K562 (cell line): ENCODE measurements around the gene FBXW10. TPM values are rescaled to one million over a fixed set of nuclear protein-coding genes. Genes with fewer than 3 reads are reported as not detected.
"Not testable (repeated sequence)": the region's sequence is repeated elsewhere in the genome, so short reads cannot be mapped to it uniquely, and the experiment has no call there.

Source experiments
- ATF1 ChIP-seq, 2 experiments: fragments of 450-650 bp in 1 of 2; IDR thresholded peaks; 2 replicates each; pipeline ENCODE4 v1.6.1; 2016; ENCODE audit warnings: missing compliant biosample characterization in 1 of 2, missing genetic modification characterization in 1 of 2
- CBFA2T2 ChIP-seq: fragments of 450-650 bp; conservative IDR thresholded peaks from 2 replicates; pipeline ENCODE4 v1.6.1; 2017; ENCODE audit warnings: mild to moderate bottlenecking
- CBFA2T3 ChIP-seq: fragments of 450-650 bp; IDR thresholded peaks from 2 replicates; pipeline ENCODE4 v1.6.1; 2017
- KLF6 ChIP-seq: fragments of 250-450 bp; sonication (Bioruptor Pico); IDR thresholded peaks from 2 replicates; pipeline ENCODE4 v1.4.0; 2020; ENCODE audit warnings: mild to moderate bottlenecking, moderate library complexity, borderline replicate concordance
- PTTG1 ChIP-seq: fragments of 450-650 bp; IDR thresholded peaks from 2 replicates; pipeline ENCODE4 v1.6.1; 2016; ENCODE audit warnings: low read depth, mild to moderate bottlenecking, missing genetic modification characterization, missing compliant biosample characterization
- RCOR1 ChIP-seq, 2 experiments: IDR thresholded peaks; 2 replicates each; pipeline ENCODE4 v1.6.1; 2012; ENCODE audit warnings: low read depth in 2 of 2, low read length in 2 of 2, borderline replicate concordance in 1 of 2, improper control_type of control experiment in 1 of 2
- SOX6 ChIP-seq: fragments of 450-650 bp; IDR thresholded peaks from 2 replicates; pipeline ENCODE4 v1.6.1; 2014; ENCODE audit warnings: mild to moderate bottlenecking
- TCFL5 ChIP-seq: fragments of 250-450 bp; sonication (Bioruptor Pico); conservative IDR thresholded peaks from 2 replicates; pipeline ENCODE4 v1.6.1; 2021; ENCODE audit warnings: mild to moderate bottlenecking, moderate library complexity, matching md5 sums
- TEAD1 ChIP-seq, 2 experiments: fragments of 450-650 bp in 1 of 2; sonication (generic) in 1 of 2; formaldehyde crosslinking; IDR thresholded peaks; 2 replicates each; pipeline versions ENCODE4 v1.4.0 to v1.8.0; 2020 to 2022; ENCODE audit warnings: mild to moderate bottlenecking in 2 of 2, missing genetic modification reagents in 1 of 2
- ZFX ChIP-seq: sonication (generic); formaldehyde crosslinking; IDR thresholded peaks from 2 replicates; pipeline ENCODE4 v1.8.0; 2022; ENCODE audit warnings: mild to moderate bottlenecking, missing genetic modification reagents, moderate library complexity
- ZNF445 ChIP-seq: fragments of 250-450 bp; sonication (Bioruptor Pico); IDR thresholded peaks from 2 replicates; pipeline ENCODE4 v1.4.0; 2020; ENCODE audit warnings: low read depth, mild to moderate bottlenecking, moderate library complexity
- ZNF707 ChIP-seq: fragments of 250-450 bp; sonication (Bioruptor Pico); conservative IDR thresholded peaks from 2 replicates; pipeline ENCODE4 v1.8.0; 2022; ENCODE audit warnings: inconsistent platforms, mild to moderate bottlenecking, moderate library complexity
- ZNF76 ChIP-seq: fragments of 250-450 bp; sonication (Bioruptor Pico); IDR thresholded peaks from 2 replicates; pipeline ENCODE4 v1.4.0; 2020; ENCODE audit warnings: mild to moderate bottlenecking, moderate library complexity, borderline replicate concordance
- polyA plus RNA-seq, 8 experiments: library from polyadenylated mRNA; depleted of rRNA in 4 of 8; stranded (reverse) in 5 of 8; unstranded in 3 of 8; fragments of >200 nt; fragmentation: Nextera tagmentation in 2 of 8; fragmentation: Illumina TruSeq in 1 of 8; extraction: Ambion mirVana in 2 of 8; extraction: Trizol in 1 of 8; gene quantifications; 2 replicates each; pipeline versions ENCODE4 v1.2.1 to v1.2.3, GENCODE V29; 2011 to 2014; ENCODE audit warnings: inconsistent platforms in 1 of 8, missing spikeins in 1 of 8
- total RNA-seq, 7 experiments: library from RNA; depleted of rRNA in 6 of 7; stranded (reverse); fragments of >200 nt in 6 of 7; fragmentation: Illumina TruSeq in 2 of 7; extraction: Trizol in 2 of 7; gene quantifications; 2 replicates each; pipeline versions ENCODE4 v1.2.1 to v1.2.3, GENCODE V29; 2011 to 2021; ENCODE audit warnings: low replicate concordance in 1 of 7
- TF ChIP-seq, protein P1 (sequence below): fragments of 250-450 bp; sonication (Bioruptor Pico); IDR thresholded peaks from 2 replicates; pipeline ENCODE4 v1.4.0; 2020; ENCODE audit warnings: mild to moderate bottlenecking, moderate library complexity
- TF ChIP-seq, protein P2 (sequence below): fragments of 250-450 bp; sonication (Bioruptor Pico); IDR thresholded peaks from 2 replicates; pipeline ENCODE4 v1.4.0; 2020; ENCODE audit warnings: mild to moderate bottlenecking
- TF ChIP-seq, protein P3 (sequence below): fragments of 250-450 bp; sonication (Bioruptor Pico); IDR thresholded peaks from 2 replicates; pipeline ENCODE4 v1.8.0; 2022; ENCODE audit warnings: moderate library complexity, mild to moderate bottlenecking, inconsistent platforms

FBXW10 gene
- total and polyA plus RNA-seq, 9 of the 15 experiments (the other 6 are each of a cell fraction or from before 2014, with no cell fraction given): not detected

DNA sequence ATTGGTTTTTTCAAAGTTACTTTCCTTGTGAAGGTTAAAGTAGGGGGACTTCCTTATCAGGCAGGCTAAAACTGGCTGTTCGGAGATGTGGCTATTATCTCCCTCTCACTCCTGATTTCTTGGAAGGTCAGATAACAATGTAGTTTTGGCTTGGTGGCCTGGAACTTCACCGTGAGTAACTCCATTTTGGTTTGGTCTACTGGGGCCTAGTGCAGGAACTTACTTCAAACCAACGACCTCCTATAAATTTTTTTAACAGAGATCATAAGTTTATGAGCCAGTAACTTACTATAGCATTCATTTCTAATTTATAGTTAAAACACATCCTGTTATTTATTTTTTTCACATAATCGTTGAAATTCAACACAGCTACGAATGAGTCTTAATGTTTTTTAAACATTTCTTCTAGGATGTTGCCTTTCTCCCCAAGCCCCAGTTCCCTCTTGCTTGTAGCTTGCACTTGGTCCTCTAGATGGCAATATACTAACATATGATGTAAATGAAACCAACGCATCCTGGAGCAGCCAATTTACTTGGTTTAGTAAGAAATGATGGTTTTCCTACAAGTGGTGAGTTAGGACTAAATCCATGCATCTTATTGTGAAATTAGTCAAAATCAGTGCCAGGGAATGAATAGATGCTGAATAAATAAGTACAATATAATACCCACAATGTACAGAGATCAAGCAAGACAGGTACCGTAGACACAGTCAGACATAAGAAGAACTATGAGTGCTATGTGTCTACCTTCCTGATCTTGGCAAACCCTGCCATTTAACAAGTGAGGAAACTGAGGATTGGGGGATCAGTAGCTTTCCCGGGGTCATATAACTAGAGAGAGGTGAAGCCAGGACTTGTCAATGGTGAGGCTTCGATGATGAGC lies 72.9 kb downstream of the FBXW10 start (continued):
- not testable (repeated sequence) for TF ChIP-seq ATF1 (CRISPR knock-in tag; IDR thresholded peaks at IDR 0.05)
- peak; percentile 38; the same call in 1 of the 2 replicates for TF ChIP-seq ATF1 (tag; IDR thresholded peaks at IDR 0.05)
- peak; percentile 68; the same call in 1 of the 2 replicates for TF ChIP-seq ZNF76 (CRISPR knock-in tag)
- TF ChIP-seq CBFA2T3: peak; percentile 62; the same call in 1 of the 2 replicates
- peak; percentile 24; the same call in 1 of the 2 replicates for TF ChIP-seq ZFX (CRISPR knock-in tag)
- TF ChIP-seq TCFL5 (CRISPR knock-in tag): peak; percentile 84; the same call in 1 of the 2 replicates
- peak; percentile 62 for TF ChIP-seq SOX6
- 0 out of 2 replicates have a peak, but pooled peaks have one; percentile 17 for TF ChIP-seq ZNF707 (CRISPR knock-in tag)
- TF ChIP-seq, protein P1, sequence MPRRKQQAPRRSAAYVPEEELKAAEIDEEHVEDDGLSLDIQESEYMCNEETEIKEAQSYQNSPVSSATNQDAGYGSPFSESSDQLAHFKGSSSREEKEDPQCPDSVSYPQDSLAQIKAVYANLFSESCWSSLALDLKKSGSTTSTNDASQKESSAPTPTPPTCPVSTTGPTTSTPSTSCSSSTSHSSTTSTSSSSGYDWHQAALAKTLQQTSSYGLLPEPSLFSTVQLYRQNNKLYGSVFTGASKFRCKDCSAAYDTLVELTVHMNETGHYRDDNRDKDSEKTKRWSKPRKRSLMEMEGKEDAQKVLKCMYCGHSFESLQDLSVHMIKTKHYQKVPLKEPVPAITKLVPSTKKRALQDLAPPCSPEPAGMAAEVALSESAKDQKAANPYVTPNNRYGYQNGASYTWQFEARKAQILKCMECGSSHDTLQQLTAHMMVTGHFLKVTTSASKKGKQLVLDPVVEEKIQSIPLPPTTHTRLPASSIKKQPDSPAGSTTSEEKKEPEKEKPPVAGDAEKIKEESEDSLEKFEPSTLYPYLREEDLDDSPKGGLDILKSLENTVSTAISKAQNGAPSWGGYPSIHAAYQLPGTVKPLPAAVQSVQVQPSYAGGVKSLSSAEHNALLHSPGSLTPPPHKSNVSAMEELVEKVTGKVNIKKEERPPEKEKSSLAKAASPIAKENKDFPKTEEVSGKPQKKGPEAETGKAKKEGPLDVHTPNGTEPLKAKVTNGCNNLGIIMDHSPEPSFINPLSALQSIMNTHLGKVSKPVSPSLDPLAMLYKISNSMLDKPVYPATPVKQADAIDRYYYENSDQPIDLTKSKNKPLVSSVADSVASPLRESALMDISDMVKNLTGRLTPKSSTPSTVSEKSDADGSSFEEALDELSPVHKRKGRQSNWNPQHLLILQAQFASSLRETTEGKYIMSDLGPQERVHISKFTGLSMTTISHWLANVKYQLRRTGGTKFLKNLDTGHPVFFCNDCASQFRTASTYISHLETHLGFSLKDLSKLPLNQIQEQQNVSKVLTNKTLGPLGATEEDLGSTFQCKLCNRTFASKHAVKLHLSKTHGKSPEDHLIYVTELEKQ (CRISPR knock-in tag): peak; percentile 40; the same call in 1 of the 2 replicates
- TF ChIP-seq KLF6 (CRISPR knock-in tag): peak; percentile 93; the same call in 1 of the 2 replicates
- TF ChIP-seq, protein P2, sequence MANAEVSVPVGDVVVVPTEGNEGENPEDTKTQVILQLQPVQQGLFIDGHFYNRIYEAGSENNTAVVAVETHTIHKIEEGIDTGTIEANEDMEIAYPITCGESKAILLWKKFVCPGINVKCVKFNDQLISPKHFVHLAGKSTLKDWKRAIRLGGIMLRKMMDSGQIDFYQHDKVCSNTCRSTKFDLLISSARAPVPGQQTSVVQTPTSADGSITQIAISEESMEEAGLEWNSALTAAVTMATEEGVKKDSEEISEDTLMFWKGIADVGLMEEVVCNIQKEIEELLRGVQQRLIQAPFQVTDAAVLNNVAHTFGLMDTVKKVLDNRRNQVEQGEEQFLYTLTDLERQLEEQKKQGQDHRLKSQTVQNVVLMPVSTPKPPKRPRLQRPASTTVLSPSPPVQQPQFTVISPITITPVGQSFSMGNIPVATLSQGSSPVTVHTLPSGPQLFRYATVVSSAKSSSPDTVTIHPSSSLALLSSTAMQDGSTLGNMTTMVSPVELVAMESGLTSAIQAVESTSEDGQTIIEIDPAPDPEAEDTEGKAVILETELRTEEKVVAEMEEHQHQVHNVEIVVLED: peak; percentile 42
- peak; percentile 67; the same call in 1 of the 2 replicates for TF ChIP-seq PTTG1 (tag)
- TF ChIP-seq TEAD1 (CRISPR knock-in tag; IDR thresholded peaks at IDR 0.05): peak in 1 of 2 experiments; percentile 81; a peak in 2 of 4 replicates
- TF ChIP-seq RCOR1 (IDR thresholded peaks at IDR 0.05; ENCODE audit: borderline replicate concordance in 1 of 2, low read depth in 2 of 2, low read length in 2 of 2): peak in 1 of 2 experiments; percentile 63; a peak in 1 of 4 replicates
- peak; percentile 31 for TF ChIP-seq CBFA2T2
- 0 out of 2 replicates have a peak, but pooled peaks have one; percentile 15 for TF ChIP-seq ZNF445 (CRISPR knock-in tag)
- TF ChIP-seq, protein P3, sequence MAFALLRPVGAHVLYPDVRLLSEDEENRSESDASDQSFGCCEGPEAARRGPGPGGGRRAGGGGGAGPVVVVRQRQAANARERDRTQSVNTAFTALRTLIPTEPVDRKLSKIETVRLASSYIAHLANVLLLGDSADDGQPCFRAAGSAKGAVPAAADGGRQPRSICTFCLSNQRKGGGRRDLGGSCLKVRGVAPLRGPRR (CRISPR knock-in tag): peak; percentile 87
